CMK (cell line): ENCODE data around the gene STOX2.

Experiments used
- DNase-seq: peaks from one replicate; pipeline ENCODE4 v3.0.0-alpha.2; 2010; ENCODE audit warnings: low read depth

STOX2 gene

GRCh38 chr4:183905081-183905592 lies at the start of gene STOX2:
STOX2 (plus strand) TSS chr4:183905307; CDS start chr4:183906791, 1,484 bp downstream.
- no peak for DNase-seq

- DNase-seq: no peak
Measured at GRCh38 chr4:183855323-183856190, 49.5 kb upstream of the STOX2 start.

- no peak for DNase-seq
Measured at GRCh38 chr4:183857040-183857439, 48.1 kb upstream of the STOX2 start.

GRCh38 chr4:183858011-183858615 lies 47.0 kb upstream of the STOX2 start:
- DNase-seq: no peak

GRCh38 chr4:183860119-183860518 lies 45.0 kb upstream of the STOX2 start:
- no peak for DNase-seq

GRCh38 chr4:183860731-183861130 lies 44.4 kb upstream of the STOX2 start:
- DNase-seq: no peak

GRCh38 chr4:183861426-183861825 lies 43.7 kb upstream of the STOX2 start:
- no peak for DNase-seq

- DNase-seq: no peak
Measured at GRCh38 chr4:183863155-183863825, 41.8 kb upstream of the STOX2 start.

- DNase-seq: no peak
Measured at GRCh38 chr4:183867247-183867646, 37.9 kb upstream of the STOX2 start.

GRCh38 chr4:183870997-183871396 lies 34.1 kb upstream of the STOX2 start:
- no peak for DNase-seq

- no peak for DNase-seq
Measured at GRCh38 chr4:183871581-183871980, 33.5 kb upstream of the STOX2 start.

- DNase-seq: no peak
Measured at GRCh38 chr4:183872531-183872930, 32.6 kb upstream of the STOX2 start.

GRCh38 chr4:183873409-183874185 lies 31.5 kb upstream of the STOX2 start:
- DNase-seq: no peak

- no peak for DNase-seq
Measured at GRCh38 chr4:183875251-183875825, 29.8 kb upstream of the STOX2 start.

GRCh38 chr4:183876268-183876934 lies 28.7 kb upstream of the STOX2 start:
- no peak for DNase-seq

- DNase-seq: no peak
Measured at GRCh38 chr4:183878251-183878970, 26.7 kb upstream of the STOX2 start.

- DNase-seq: no peak
Measured at GRCh38 chr4:183885205-183885720, 19.8 kb upstream of the STOX2 start.

GRCh38 chr4:183887351-183887750 lies 17.8 kb upstream of the STOX2 start:
- DNase-seq: no peak

GRCh38 chr4:183888564-183888963 lies 16.5 kb upstream of the STOX2 start:
- DNase-seq: no peak

GRCh38 chr4:183889190-183889589 lies 15.9 kb upstream of the STOX2 start:
- DNase-seq: no peak
